Esophagus muscularis mucosa (tissue), 4 donors: ENCODE data around the gene GPC6. TPM values are rescaled to one million over a fixed set of nuclear protein-coding genes. Genes with fewer than 3 reads are reported as not detected.

ENCODE experiments used
- DNase-seq: peaks from one replicate; pipeline ENCODE4 v3.0.0-alpha.2; 2017; ENCODE audit errors: extremely low spot score
- H3K27ac ChIP-seq, 4 donors: fragments of 200-600 bp; sonication (generic); replicated peaks in 1 of 4; 1 replicate in 3 of 4; 2 replicates in 1 of 4; pipeline ENCODE4 v1.5.1; 2016 to 2019; ENCODE audit warnings: mild to moderate bottlenecking in 1 of 4
- H3K27me3 ChIP-seq, 4 donors: fragments of 200-600 bp; sonication (generic); one replicate each; pipeline versions ENCODE4 v1.5.1 to v1.6.0; 2016 to 2019
- H3K36me3 ChIP-seq, 4 donors: fragments of 200-600 bp; sonication (generic); one replicate each; pipeline ENCODE4 v1.5.1; 2016 to 2019
- H3K4me1 ChIP-seq, 4 donors: fragments of 200-600 bp; sonication (generic); one replicate each; pipeline ENCODE4 v1.5.1; 2016 to 2019
- H3K4me3 ChIP-seq, 4 donors: fragments of 200-600 bp; sonication (generic); 1 replicate in 2 of 4; 2 replicates in 2 of 4; pipeline ENCODE4 v1.5.1; 2016 to 2019; ENCODE audit warnings: mild to moderate bottlenecking in 4 of 4, moderate library complexity in 1 of 4
- H3K9me3 ChIP-seq, 4 donors: fragments of 200-600 bp; sonication (generic); 1 replicate in 3 of 4; 2 replicates in 1 of 4; pipeline ENCODE4 v1.5.1; 2016 to 2019
- EP300 ChIP-seq: sonication (generic); formaldehyde crosslinking; IDR thresholded peaks from one replicate; pipeline ENCODE4 v1.6.1; 2017; ENCODE audit warnings: antibody characterized with exemption
- POLR2A ChIP-seq: fragments of 450-650 bp; IDR thresholded peaks from one replicate; pipeline ENCODE4 v1.6.1; 2017; ENCODE audit warnings: antibody characterized with exemption, moderate library complexity, mild to moderate bottlenecking, low read depth
- POLR2AphosphoS5 ChIP-seq, 2 donors: sonication (generic); formaldehyde crosslinking; IDR thresholded peaks; one replicate each; pipeline ENCODE4 v1.6.1; 2017; ENCODE audit warnings: antibody characterized with exemption in 2 of 2
- WGBS: methylation state at CpG from one replicate; pipeline ENCODE4 v1.1.5; 2018; 5-methylcytosine and 5-hydroxymethylcytosine counted together
- intact Hi-C: fragments of 100-400 bp; cut with DNase I; formaldehyde crosslinking; loops from one replicate; pipeline ENCODE4 v1.15.1; 2023
- total RNA-seq, 4 donors: library from RNA; depleted of rRNA; stranded (reverse); fragments of >200 nt; gene quantifications; one replicate each; pipeline versions ENCODE4 v1.1.0 to v1.2.1, GENCODE V29; 2016
- TF ChIP-seq, protein P1 (sequence below), 3 experiments: fragments of 200-600 bp in 2 of 3; fragments of 450-650 bp in 1 of 3; sonication (generic) in 2 of 3; IDR thresholded peaks; one replicate each; pipeline ENCODE4 v1.5.1; 2017 to 2019; ENCODE audit warnings: antibody characterized with exemption in 3 of 3, mild to moderate bottlenecking in 2 of 3, moderate library complexity in 1 of 3

The GPC6 gene
- total RNA-seq, 4 donors from 2014 or later, result 6.5 to 17.2 (median 13.5) TPM

DNA sequence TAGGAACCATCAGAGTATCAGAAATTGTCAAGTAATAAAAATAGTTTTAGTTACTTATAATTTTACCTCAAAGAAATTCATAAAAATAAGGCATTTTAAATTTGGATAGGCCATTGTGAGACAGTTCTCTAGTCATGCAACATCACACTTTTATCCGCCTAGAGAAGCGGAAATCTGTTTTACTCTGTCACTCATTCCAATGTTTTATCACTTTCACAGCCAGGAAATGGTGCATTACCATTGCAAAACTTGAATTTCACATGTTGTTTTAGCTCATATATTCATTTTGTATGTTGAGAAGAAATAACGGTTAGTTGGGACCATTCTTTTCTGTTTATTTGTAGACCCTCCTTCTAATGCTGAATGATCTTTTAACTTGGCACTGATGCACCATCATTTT, 427.2 kb downstream of the GPC6 start:
- no peaks in the 10 kb centered on the region for H3K27me3 ChIP-seq
- no peaks in the 10 kb centered on the region for H3K4me1 ChIP-seq
- TF ChIP-seq EP300, result no peak
- no peak for TF ChIP-seq POLR2AphosphoS5 (IDR thresholded peaks at IDR 0.05)
- TF ChIP-seq POLR2A, result no peak
- TF ChIP-seq, protein P1, sequence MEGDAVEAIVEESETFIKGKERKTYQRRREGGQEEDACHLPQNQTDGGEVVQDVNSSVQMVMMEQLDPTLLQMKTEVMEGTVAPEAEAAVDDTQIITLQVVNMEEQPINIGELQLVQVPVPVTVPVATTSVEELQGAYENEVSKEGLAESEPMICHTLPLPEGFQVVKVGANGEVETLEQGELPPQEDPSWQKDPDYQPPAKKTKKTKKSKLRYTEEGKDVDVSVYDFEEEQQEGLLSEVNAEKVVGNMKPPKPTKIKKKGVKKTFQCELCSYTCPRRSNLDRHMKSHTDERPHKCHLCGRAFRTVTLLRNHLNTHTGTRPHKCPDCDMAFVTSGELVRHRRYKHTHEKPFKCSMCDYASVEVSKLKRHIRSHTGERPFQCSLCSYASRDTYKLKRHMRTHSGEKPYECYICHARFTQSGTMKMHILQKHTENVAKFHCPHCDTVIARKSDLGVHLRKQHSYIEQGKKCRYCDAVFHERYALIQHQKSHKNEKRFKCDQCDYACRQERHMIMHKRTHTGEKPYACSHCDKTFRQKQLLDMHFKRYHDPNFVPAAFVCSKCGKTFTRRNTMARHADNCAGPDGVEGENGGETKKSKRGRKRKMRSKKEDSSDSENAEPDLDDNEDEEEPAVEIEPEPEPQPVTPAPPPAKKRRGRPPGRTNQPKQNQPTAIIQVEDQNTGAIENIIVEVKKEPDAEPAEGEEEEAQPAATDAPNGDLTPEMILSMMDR (IDR thresholded peaks at IDR 0.05), result no peak
- WGBS, result 87% methylated on average over 3 of the region's 3 CpGs
- no peaks in the 10 kb centered on the region for H3K36me3 ChIP-seq
- intact Hi-C loops, result no loop called here
- no peak overlapping the region for H3K27ac ChIP-seq
- no peak overlapping the region for H3K4me3 ChIP-seq
- H3K9me3 ChIP-seq, result peaks cover 0 to 11% (median 0%) of the 10 kb centered on the region in 4 donors
- DNase-seq, result no peak

DNA sequence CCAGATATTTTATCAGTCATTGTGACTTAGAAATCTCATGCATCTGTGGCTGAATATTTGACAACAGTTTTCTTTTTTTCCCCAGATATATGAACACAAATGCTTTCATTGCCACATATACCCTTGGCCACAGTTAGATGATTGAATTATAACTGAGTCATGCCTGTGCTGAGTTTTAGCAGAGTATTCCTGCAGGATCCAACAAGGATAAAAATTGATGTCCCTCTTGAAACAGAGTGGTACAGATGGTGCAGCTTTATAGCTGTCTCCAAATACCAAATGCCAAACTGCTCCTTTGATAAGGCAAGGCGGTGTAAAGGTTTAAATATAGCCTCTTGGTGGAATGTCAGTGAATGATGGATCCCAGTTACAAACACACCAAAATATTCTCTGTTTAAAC, 428.5 kb downstream of the GPC6 start:
- no peak for DNase-seq
- no peak overlapping the region for H3K27ac ChIP-seq
- intact Hi-C loops, result no loop called here
- no peak for TF ChIP-seq POLR2A
- TF ChIP-seq EP300, result no peak
- TF ChIP-seq POLR2AphosphoS5 (IDR thresholded peaks at IDR 0.05), result no peak
- TF ChIP-seq, protein P1 (IDR thresholded peaks at IDR 0.05), result no peak
- 91% methylated on average over 1 of the region's 1 CpG for WGBS
- H3K27me3 ChIP-seq, result no peaks in the 10 kb centered on the region
- peaks cover 0 to 11% (median 0%) of the 10 kb centered on the region in 4 donors for H3K9me3 ChIP-seq
- no peak overlapping the region for H3K4me3 ChIP-seq
- no peaks in the 10 kb centered on the region for H3K36me3 ChIP-seq
- H3K4me1 ChIP-seq, result no peaks in the 10 kb centered on the region

DNA sequence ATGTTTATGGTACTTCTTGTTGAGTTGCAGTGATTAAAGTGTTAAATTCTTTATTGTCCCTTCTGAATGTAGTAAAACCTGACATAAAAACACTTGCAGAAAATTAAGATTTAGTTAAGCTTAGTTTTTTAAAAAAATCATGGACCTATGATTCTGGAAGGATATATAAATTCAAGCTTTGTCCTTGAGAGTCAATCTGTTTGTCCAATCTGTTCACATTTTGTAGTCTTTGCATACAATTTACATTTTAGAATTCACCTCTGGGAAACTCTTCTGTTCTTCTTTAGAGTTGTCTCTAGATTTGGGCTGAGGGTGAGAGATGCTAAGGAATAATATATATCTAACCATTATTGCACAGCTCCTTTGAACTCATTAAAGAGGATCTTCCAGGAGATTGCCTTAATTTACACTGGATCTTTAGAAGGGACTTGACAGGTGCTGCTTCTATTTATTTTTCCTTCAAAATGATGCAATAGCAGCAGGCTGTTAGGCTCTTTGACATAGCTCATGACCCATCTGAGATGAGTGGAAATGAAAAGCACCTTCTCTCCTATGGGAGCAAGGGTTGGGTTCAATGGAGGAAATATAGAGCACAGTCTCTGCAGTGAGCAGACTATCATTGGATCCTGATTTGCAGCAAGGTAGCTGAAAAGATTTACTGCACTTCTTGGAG, 433.9 kb downstream of the GPC6 start:
- Histone ChIP-seq H3K9me3 (peaks cover 0 to 11% (median 0%) of the 10 kb centered on the region in 4 donors), H3K4me1 (no peaks in the 10 kb centered on the region), H3K27me3 (no peaks in the 10 kb centered on the region), H3K27ac (no peak overlapping the region), H3K4me3 (no peak overlapping the region), H3K36me3 (no peaks in the 10 kb centered on the region)
- intact Hi-C loops, result no loop called here
- no peak for TF ChIP-seq POLR2AphosphoS5 (IDR thresholded peaks at IDR 0.05)
- no peak for TF ChIP-seq EP300
- TF ChIP-seq, protein P1 (IDR thresholded peaks at IDR 0.05), result no peak
- no peak for TF ChIP-seq POLR2A
- no peak for DNase-seq

DNA sequence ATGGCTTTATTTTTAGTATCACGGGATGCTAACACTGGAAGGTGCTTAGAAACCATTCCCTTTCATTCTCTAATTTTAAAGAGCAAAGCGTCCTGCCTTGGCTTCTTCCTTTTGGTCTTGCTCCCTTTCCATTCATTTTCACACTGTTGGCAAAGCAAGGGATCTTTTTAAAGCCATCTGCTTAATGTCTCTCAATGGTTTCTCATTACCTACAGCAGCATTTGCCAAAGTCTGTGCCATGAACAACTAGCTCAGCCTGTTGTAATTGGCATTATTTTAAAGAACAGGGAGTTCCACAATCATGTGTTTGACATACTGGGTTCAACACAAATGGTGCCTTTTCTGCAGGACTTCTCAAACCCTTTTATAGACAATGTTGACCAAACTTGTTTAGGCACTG, 444.3 kb downstream of the GPC6 start:
- Histone ChIP-seq H3K27me3 (no peaks in the 10 kb centered on the region), H3K4me3 (no peak overlapping the region), H3K9me3 (no peaks in the 10 kb centered on the region), H3K27ac (no peak overlapping the region), H3K36me3 (no peaks in the 10 kb centered on the region), H3K4me1 (no peaks in the 10 kb centered on the region)
- 74% methylated on average over 2 of the region's 2 CpGs for WGBS
- no peak for DNase-seq
- no peak for TF ChIP-seq POLR2AphosphoS5 (IDR thresholded peaks at IDR 0.05)
- no peak for TF ChIP-seq EP300
- no peak for TF ChIP-seq POLR2A
- TF ChIP-seq, protein P1 (IDR thresholded peaks at IDR 0.05), result no peak
- intact Hi-C loops, result no loop called here

DNA sequence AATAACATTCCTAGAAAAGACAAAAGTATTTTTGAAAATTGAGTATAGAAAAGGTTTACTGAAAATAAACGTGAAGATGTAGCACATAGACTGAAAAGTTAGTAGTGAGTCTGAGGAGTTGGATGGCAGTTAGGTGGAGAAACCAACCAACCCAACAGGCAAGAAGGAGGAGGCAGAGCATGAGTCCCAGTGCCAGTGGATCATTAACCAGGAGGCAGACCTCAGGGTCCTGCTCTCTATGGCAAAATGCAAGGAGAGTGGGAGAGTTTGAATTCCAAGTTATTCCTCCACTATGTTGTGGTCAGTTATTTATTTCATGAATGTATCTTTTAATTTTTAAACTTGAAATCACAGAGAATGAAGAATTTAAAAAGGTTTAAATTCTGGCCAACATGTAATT, 446.4 kb downstream of the GPC6 start:
- 89% methylated on average over 1 of the region's 1 CpG for WGBS
- no peak for TF ChIP-seq POLR2AphosphoS5 (IDR thresholded peaks at IDR 0.05)
- TF ChIP-seq, protein P1 (IDR thresholded peaks at IDR 0.05), result no peak
- TF ChIP-seq EP300, result no peak
- no peak for TF ChIP-seq POLR2A
- H3K27ac ChIP-seq, result no peak overlapping the region
- H3K36me3 ChIP-seq, result no peaks in the 10 kb centered on the region
- no peak for DNase-seq
- H3K27me3 ChIP-seq, result no peaks in the 10 kb centered on the region
- no peaks in the 10 kb centered on the region for H3K4me1 ChIP-seq
- intact Hi-C loops, result no loop called here
- H3K9me3 ChIP-seq, result no peaks in the 10 kb centered on the region
- no peak overlapping the region for H3K4me3 ChIP-seq
